CD4-positive, alpha-beta T cell (primary cell): Measurements from ENCODE around the gene PRKCB. TPM values are rescaled to one million over a fixed set of nuclear protein-coding genes. Genes with fewer than 3 reads are reported as not detected.

Experiments used
- ATAC-seq: fragments of 200-7000 bp; cut with Tn5 transposase; one replicate; pipeline ENCODE4 v1.10.0; 2022; ENCODE audit warnings: mild to moderate bottlenecking; ENCODE audit not compliant: poor library complexity
- CTCF ChIA-PET: fragments of 350-600 bp; sonication (Branson Sonifier 250); formaldehyde crosslinking; loops from one replicate; lab custom pipeline; 2021; ENCODE audit warnings: antibody characterized with exemption, inconsistent platforms; lab: Charles Lee
- POLR2A ChIA-PET: fragments of 350-600 bp; sonication (Branson Sonifier 250); formaldehyde crosslinking; loops from one replicate; lab custom pipeline; 2021; ENCODE audit warnings: antibody characterized with exemption, inconsistent platforms; lab: Charles Lee
- DNase-seq, 14 experiments: peaks; one replicate each; pipeline ENCODE4 v3.0.0-alpha.2; 2013 to 2020; ENCODE audit warnings: mixed read lengths in 2 of 14
- H3K27ac ChIP-seq, 2 donors: one replicate each; pipeline versions ENCODE4 v1.5.1 to v1.7.0; 2013; ENCODE audit warnings: low read length in 2 of 2, low read depth in 1 of 2, mild to moderate bottlenecking in 1 of 2
- H3K27me3 ChIP-seq, 2 experiments: 1 replicate in 1 of 2; 2 replicates in 1 of 2; pipeline versions ENCODE4 v1.6.1 to v1.7.0; 2013; ENCODE audit warnings: low read length in 2 of 2, control low read depth in 1 of 2, mild to moderate bottlenecking in 1 of 2, moderate library complexity in 1 of 2; ENCODE audit not compliant: insufficient read depth in 2 of 2, control insufficient read depth in 1 of 2
- H3K36me3 ChIP-seq: one replicate; pipeline ENCODE4 v1.6.1; 2013; ENCODE audit warnings: low read length, control low read depth; ENCODE audit not compliant: insufficient read depth
- H3K4me1 ChIP-seq: one replicate; pipeline ENCODE4 v1.6.1; 2013; ENCODE audit warnings: low read length, control low read depth; ENCODE audit not compliant: insufficient read depth
- H3K4me3 ChIP-seq: one replicate; pipeline ENCODE4 v1.5.1; 2013; ENCODE audit warnings: mild to moderate bottlenecking, low read length, moderate library complexity
- H3K9me3 ChIP-seq, 2 experiments: 1 replicate in 1 of 2; 2 replicates in 1 of 2; pipeline versions ENCODE4 v1.6.1 to v1.7.0; 2013; ENCODE audit warnings: low read length in 2 of 2, mild to moderate bottlenecking in 2 of 2, control low read depth in 1 of 2, moderate library complexity in 1 of 2; ENCODE audit not compliant: control insufficient read depth in 1 of 2, insufficient read depth in 1 of 2
- H3K27ac Mint-ChIP-seq: one replicate; pipeline ENCODE4 v1.8.0; 2020; ENCODE audit warnings: mixed read lengths
- H3K27me3 Mint-ChIP-seq: one replicate; pipeline ENCODE4 v1.8.0; 2021; ENCODE audit warnings: mixed read lengths
- H3K36me3 Mint-ChIP-seq: one replicate; pipeline ENCODE4 v1.8.0; 2021; ENCODE audit warnings: low read depth, mixed read lengths
- H3K4me1 Mint-ChIP-seq: one replicate; pipeline ENCODE4 v1.8.0; 2021; ENCODE audit warnings: low read depth, mixed read lengths
- H3K4me3 Mint-ChIP-seq: one replicate; pipeline ENCODE4 v1.8.0; 2020; ENCODE audit warnings: mild to moderate bottlenecking, mixed read lengths
- H3K9me3 Mint-ChIP-seq: one replicate; pipeline ENCODE4 v1.8.0; 2020; ENCODE audit warnings: mixed read lengths
- intact Hi-C, 2 experiments: fragments of 100-400 bp; cut with DNase I in 1 of 2; cut with micrococcal nuclease in 1 of 2; formaldehyde crosslinking; loops; one replicate each; pipeline versions ENCODE4 v1.15.1 to v1.9.0; 2023 to 2025; cut with DNase I, micrococcal nuclease
- total RNA-seq, 174 experiments: library from RNA in 2 of 174; stranded (reverse) in 2 of 174; gene quantifications; one replicate each; pipeline ENCODE4 v1.2.3 and lab custom pipeline; 2021 to 2026
- TF ChIP-seq, protein P1 (sequence below): fragments of 200-600 bp; IDR thresholded peaks from one replicate; pipeline ENCODE4 v1.8.0; 2022; ENCODE audit warnings: antibody characterized with exemption, mild to moderate bottlenecking

PRKCB gene
- total RNA-seq, 2 experiments from 2014 or later, result 64.7 TPM

DNA sequence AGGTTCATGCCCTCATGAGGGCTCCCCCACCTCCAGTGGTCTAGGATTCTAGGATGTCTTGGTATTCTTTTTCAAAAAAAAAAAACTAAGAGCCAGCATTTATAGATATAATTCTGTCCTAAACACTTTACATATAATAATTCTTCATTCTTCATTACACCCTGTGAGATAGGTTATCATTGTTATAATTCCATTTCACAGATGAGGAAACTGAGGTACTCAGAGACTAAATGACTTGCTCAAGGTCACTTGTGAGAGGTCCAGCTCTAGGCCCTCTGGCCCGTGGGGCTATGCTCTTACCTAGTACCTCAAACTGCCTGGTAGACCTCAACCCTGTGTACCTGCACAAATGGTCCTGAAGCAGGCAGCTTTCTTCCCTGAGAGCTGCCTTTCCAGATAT, 172.2 kb downstream of the PRKCB start:
- Histone ChIP-seq H3K36me3 (peaks cover 5% of the 10 kb centered on the region), H3K4me1 (peaks cover 23% of the 10 kb centered on the region), H3K27ac (no peak overlapping the region), H3K9me3 (no peaks in the 10 kb centered on the region), H3K4me3 (no peak overlapping the region), H3K27me3 (no peaks in the 10 kb centered on the region)
- Mint-ChIP-seq H3K36me3 (peaks cover 10% of the 10 kb centered on the region), H3K9me3 (no peaks in the 10 kb centered on the region), H3K27ac (peak overlapping the region; percentile 71), H3K4me3 (no peak overlapping the region), H3K27me3 (no peaks in the 10 kb centered on the region), H3K4me1 (peaks cover 48% of the 10 kb centered on the region)
- intact Hi-C loops, result loop anchor here in 1 of 2 experiments (10.0 kb wide), 1 partner anchor 53 kb away; no protein-coding TSS in a partner anchor
- TF ChIP-seq, protein P1, sequence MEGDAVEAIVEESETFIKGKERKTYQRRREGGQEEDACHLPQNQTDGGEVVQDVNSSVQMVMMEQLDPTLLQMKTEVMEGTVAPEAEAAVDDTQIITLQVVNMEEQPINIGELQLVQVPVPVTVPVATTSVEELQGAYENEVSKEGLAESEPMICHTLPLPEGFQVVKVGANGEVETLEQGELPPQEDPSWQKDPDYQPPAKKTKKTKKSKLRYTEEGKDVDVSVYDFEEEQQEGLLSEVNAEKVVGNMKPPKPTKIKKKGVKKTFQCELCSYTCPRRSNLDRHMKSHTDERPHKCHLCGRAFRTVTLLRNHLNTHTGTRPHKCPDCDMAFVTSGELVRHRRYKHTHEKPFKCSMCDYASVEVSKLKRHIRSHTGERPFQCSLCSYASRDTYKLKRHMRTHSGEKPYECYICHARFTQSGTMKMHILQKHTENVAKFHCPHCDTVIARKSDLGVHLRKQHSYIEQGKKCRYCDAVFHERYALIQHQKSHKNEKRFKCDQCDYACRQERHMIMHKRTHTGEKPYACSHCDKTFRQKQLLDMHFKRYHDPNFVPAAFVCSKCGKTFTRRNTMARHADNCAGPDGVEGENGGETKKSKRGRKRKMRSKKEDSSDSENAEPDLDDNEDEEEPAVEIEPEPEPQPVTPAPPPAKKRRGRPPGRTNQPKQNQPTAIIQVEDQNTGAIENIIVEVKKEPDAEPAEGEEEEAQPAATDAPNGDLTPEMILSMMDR, result no peak
- ATAC-seq, result no peak
- ChIA-PET CTCF (interaction anchor here (1.6 kb wide), 1 partner anchor 130 kb away, joined by 4 read pairs; no protein-coding TSS in a partner anchor), POLR2A (no interaction called here)
- no peak for DNase-seq

DNA sequence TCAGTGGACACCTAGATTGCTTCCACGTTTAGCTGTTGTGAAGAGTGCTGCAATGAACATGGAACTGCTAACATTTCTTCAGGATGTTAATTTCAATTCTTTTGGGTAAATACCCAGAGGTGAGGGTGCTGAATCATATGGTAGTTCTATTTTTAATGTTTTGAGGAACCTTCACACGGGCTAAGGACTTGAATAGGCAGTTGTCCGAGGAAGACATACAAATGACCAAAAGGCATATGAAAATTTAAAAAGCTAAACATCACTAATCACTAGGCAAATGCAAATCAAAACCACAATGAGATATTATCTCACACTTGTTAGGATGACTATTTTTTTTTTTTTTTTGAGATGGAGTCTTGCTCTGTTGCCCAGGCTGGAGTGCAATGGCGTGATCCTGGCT, 173.3 kb downstream of the PRKCB start:
- H3K9me3 Mint-ChIP-seq, result no peaks in the 10 kb centered on the region
- no peaks in the 10 kb centered on the region for H3K27me3 ChIP-seq
- H3K27ac ChIP-seq, result no peak overlapping the region
- H3K36me3 ChIP-seq, result peaks cover 5% of the 10 kb centered on the region
- H3K4me1 ChIP-seq, result peaks cover 32% of the 10 kb centered on the region
- no peak overlapping the region for H3K4me3 ChIP-seq
- ChIA-PET CTCF (interaction anchor here (1.5 to 2.3 kb wide), 2 partner anchors 18 to 205 kb away, joined by 4 to 29 read pairs; no protein-coding TSS in a partner anchor), POLR2A (interaction anchor here (0.6 kb wide), 1 partner anchor 57 kb away, joined by 3 read pairs; no protein-coding TSS in a partner anchor)
- peak overlapping the region; percentile 71 for H3K27ac Mint-ChIP-seq
- H3K27me3 Mint-ChIP-seq, result no peaks in the 10 kb centered on the region
- no peak overlapping the region for H3K4me3 Mint-ChIP-seq
- peaks cover 8% of the 10 kb centered on the region for H3K36me3 Mint-ChIP-seq
- no peaks in the 10 kb centered on the region for H3K9me3 ChIP-seq
- intact Hi-C loops, result loop anchor here in 1 of 2 experiments (10.0 kb wide), 1 partner anchor 54 kb away; no protein-coding TSS in a partner anchor
- TF ChIP-seq, protein P1, result no peak
- peaks cover 53% of the 10 kb centered on the region for H3K4me1 Mint-ChIP-seq
- ATAC-seq, result no peak
- peak in 2 of 14 experiments; percentile 13 to 18 for DNase-seq

- DNase-seq, result no peak
- H3K4me3 Mint-ChIP-seq, result no peak overlapping the region
- intact Hi-C loops, result loop anchor here (1.0 to 10.0 kb wide), 7 partner anchors 25 to 207 kb away; no protein-coding TSS in a partner anchor
Measured at GRCh38 chr16:24009955-24010354, 174.2 kb downstream of the PRKCB start.

More at GRCh38 chr16:24009955-24010354, 174.2 kb downstream of the PRKCB start:
- ChIA-PET POLR2A (interaction anchor here (0.6 to 1.4 kb wide), 12 partner anchors 26 to 207 kb away, joined by 3 to 17 read pairs (median 4); partner anchors contain the start of gene PRKCB), CTCF (interaction anchor here (0.5 to 2.3 kb wide), 16 partner anchors 10 to 209 kb away, joined by 3 to 29 read pairs (median 4); no protein-coding TSS in a partner anchor)
- TF ChIP-seq, protein P1, result no peak
- no peaks in the 10 kb centered on the region for H3K9me3 Mint-ChIP-seq
- H3K36me3 Mint-ChIP-seq, result peaks cover 8% of the 10 kb centered on the region
- peaks cover 57% of the 10 kb centered on the region for H3K4me1 Mint-ChIP-seq
- peaks cover 5% of the 10 kb centered on the region for H3K36me3 ChIP-seq
- H3K4me1 ChIP-seq, result peaks cover 41% of the 10 kb centered on the region
- peak overlapping the region; percentile 67 for H3K27ac Mint-ChIP-seq
- no peaks in the 10 kb centered on the region for H3K9me3 ChIP-seq
- H3K27ac ChIP-seq, result no peak overlapping the region
- H3K27me3 ChIP-seq, result no peaks in the 10 kb centered on the region
- ATAC-seq, result no peak
- no peak overlapping the region for H3K4me3 ChIP-seq
- H3K27me3 Mint-ChIP-seq, result no peaks in the 10 kb centered on the region
